ENCODE results near the gene CERS2.
"Not testable (repeated sequence)": the region's sequence is repeated elsewhere in the genome, so short reads cannot be mapped to it uniquely, and the experiment has no call there.

Gene CERS2

DNA sequence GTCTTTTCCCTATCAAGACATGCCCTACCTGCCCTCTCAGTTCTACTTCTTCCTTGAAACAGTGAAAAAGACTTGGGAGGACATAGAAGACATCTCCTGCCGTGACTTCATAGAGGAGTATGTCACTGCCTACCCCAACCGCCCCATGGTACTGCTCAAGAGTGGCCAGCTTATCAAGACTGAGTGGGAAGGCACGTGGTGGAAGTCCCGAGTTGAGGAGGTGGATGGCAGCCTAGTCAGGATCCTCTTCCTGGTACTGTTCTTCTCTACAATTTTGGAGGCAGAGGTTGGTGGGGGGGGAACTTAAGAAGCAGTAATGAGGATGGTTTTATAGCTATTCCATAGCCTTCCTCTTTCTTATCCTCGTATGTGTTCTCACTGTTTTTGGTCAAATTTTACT, 29.8 kb downstream of the CERS2 start:
- Histone ChIP-seq H3K27ac (ENCODE audit: low read depth, low read length, severe bottlenecking) (no peak overlapping the region), H3K36me3 (ENCODE audit: control insufficient read depth, insufficient read depth, low read length) (peaks cover 92% of the 10 kb centered on the region), H3K4me1 (ENCODE audit: control insufficient read depth, insufficient read depth, low read length, poor library complexity, severe bottlenecking) (no peaks in the 10 kb centered on the region), H3K9me3 (ENCODE audit: control insufficient read depth, low read length) (no peaks in the 10 kb centered on the region), H3K4me3 (ENCODE audit: extremely low read depth, insufficient read depth, low read length, poor library complexity, severe bottlenecking) (no peak overlapping the region)
- WGBS, 2 experiments (ENCODE audit: insufficient coverage in 2 of 2), result 89 to 98% methylated on average over 3 to 4 of the region's 5 CpGs

GRCh38 chr1:150931773-150932172, 42.9 kb downstream of the CERS2 start:
- peaks cover 81% of the 10 kb centered on the region for H3K36me3 ChIP-seq (ENCODE audit: control insufficient read depth, insufficient read depth, low read length)

GRCh38 chr1:150928775-150929174, 45.9 kb downstream of the CERS2 start:
- H3K27ac ChIP-seq (ENCODE audit: low read depth, low read length, severe bottlenecking); H3K4me1 ChIP-seq (ENCODE audit: control insufficient read depth, insufficient read depth, low read length, poor library complexity, severe bottlenecking); H3K4me3 ChIP-seq (ENCODE audit: extremely low read depth, insufficient read depth, low read length, poor library complexity, severe bottlenecking); H3K9me3 ChIP-seq (ENCODE audit: control insufficient read depth, low read length): not testable (repeated sequence)
- WGBS, 2 experiments (ENCODE audit: insufficient coverage in 2 of 2), result no CpG with 5 or more reads among the region's 6 CpGs
- H3K36me3 ChIP-seq (ENCODE audit: control insufficient read depth, insufficient read depth, low read length), result peaks cover 62% of the 10 kb centered on the region

More at GRCh38 chr1:150931773-150932172, 42.9 kb downstream of the CERS2 start:
- H3K4me3 ChIP-seq (ENCODE audit: extremely low read depth, insufficient read depth, low read length, poor library complexity, severe bottlenecking), result no peak overlapping the region
- no peak overlapping the region for H3K27ac ChIP-seq (ENCODE audit: low read depth, low read length, severe bottlenecking)
- peaks cover 5% of the 10 kb centered on the region for H3K9me3 ChIP-seq (ENCODE audit: control insufficient read depth, low read length)
- peaks cover 3% of the 10 kb centered on the region for H3K4me1 ChIP-seq (ENCODE audit: control insufficient read depth, insufficient read depth, low read length, poor library complexity, severe bottlenecking)
- WGBS, 2 experiments (ENCODE audit: insufficient coverage in 2 of 2), result 80% methylated on average over 1 of the region's 1 CpG; no CpG with 5 or more reads in 1 of the 2 experiments

- peaks cover 5% of the 10 kb centered on the region for H3K9me3 ChIP-seq (ENCODE audit: control insufficient read depth, low read length)
- H3K27ac ChIP-seq (ENCODE audit: low read depth, low read length, severe bottlenecking), result no peak overlapping the region
- peaks cover 3% of the 10 kb centered on the region for H3K4me1 ChIP-seq (ENCODE audit: control insufficient read depth, insufficient read depth, low read length, poor library complexity, severe bottlenecking)
- H3K4me3 ChIP-seq (ENCODE audit: extremely low read depth, insufficient read depth, low read length, poor library complexity, severe bottlenecking), result no peak overlapping the region
- 100% methylated on average over 1 of the region's 3 CpGs; no CpG with 5 or more reads in 1 of the 2 experiments for WGBS, 2 experiments (ENCODE audit: insufficient coverage in 2 of 2)
- H3K36me3 ChIP-seq (ENCODE audit: control insufficient read depth, insufficient read depth, low read length), result peaks cover 58% of the 10 kb centered on the region
These were observed 46.3 kb downstream of the CERS2 start for GRCh38 chr1:150928286-150928685.

DNA sequence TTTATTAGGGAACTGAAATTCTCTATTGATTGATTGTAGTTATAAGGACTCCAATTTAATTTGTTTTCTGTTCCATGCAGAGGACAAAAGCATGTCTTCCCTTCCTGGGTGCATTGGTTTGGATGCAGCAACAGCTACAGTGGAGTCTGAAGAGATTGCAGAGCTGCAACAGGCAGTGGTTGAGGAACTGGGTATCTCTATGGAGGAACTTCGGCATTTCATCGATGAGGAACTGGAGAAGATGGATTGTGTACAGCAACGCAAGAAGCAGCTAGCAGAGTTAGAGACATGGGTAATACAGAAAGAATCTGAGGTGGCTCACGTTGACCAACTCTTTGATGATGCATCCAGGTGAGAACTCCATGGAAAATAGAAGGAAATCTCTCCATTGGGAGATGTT, 47.0 kb downstream of the CERS2 start:
- H3K4me3 ChIP-seq (ENCODE audit: extremely low read depth, insufficient read depth, low read length, poor library complexity, severe bottlenecking), result no peak overlapping the region
- WGBS, 2 experiments (ENCODE audit: insufficient coverage in 2 of 2), result 94 to 100% methylated on average over 4 of the region's 4 CpGs
- no peak overlapping the region for H3K27ac ChIP-seq (ENCODE audit: low read depth, low read length, severe bottlenecking)
- H3K36me3 ChIP-seq (ENCODE audit: control insufficient read depth, insufficient read depth, low read length), result peaks cover 52% of the 10 kb centered on the region
- peaks cover 5% of the 10 kb centered on the region for H3K9me3 ChIP-seq (ENCODE audit: control insufficient read depth, low read length)
- peaks cover 3% of the 10 kb centered on the region for H3K4me1 ChIP-seq (ENCODE audit: control insufficient read depth, insufficient read depth, low read length, poor library complexity, severe bottlenecking)

- peaks cover 3% of the 10 kb centered on the region for H3K4me1 ChIP-seq (ENCODE audit: control insufficient read depth, insufficient read depth, low read length, poor library complexity, severe bottlenecking)
- peak within 1 kb of the TSS; percentile 71 for H3K4me3 ChIP-seq (ENCODE audit: extremely low read depth, insufficient read depth, low read length, poor library complexity, severe bottlenecking)
- WGBS, 2 experiments (ENCODE audit: insufficient coverage in 2 of 2), result 0% methylated on average over 27 to 30 of the region's 39 CpGs
- H3K27ac ChIP-seq (ENCODE audit: low read depth, low read length, severe bottlenecking), result peak within 1 kb of the TSS; percentile 85
- H3K9me3 ChIP-seq (ENCODE audit: control insufficient read depth, low read length), result no peaks in the 10 kb centered on the region
- H3K36me3 ChIP-seq (ENCODE audit: control insufficient read depth, insufficient read depth, low read length), result peaks cover 38% of the 10 kb centered on the region
These were observed 48.4 kb downstream of the CERS2 start, which contains the start of gene SETDB1 for GRCh38 chr1:150926097-150926741. Gene SETDB1 (plus strand): TSS chr1:150926363. CDS start chr1:150927715, 1,352 bp downstream.

- peaks cover 3% of the 10 kb centered on the region for H3K4me1 ChIP-seq (ENCODE audit: control insufficient read depth, insufficient read depth, low read length, poor library complexity, severe bottlenecking)
- peaks cover 27% of the 10 kb centered on the region for H3K36me3 ChIP-seq (ENCODE audit: control insufficient read depth, insufficient read depth, low read length)
- H3K27ac ChIP-seq (ENCODE audit: low read depth, low read length, severe bottlenecking), result no peak overlapping the region
- no peak overlapping the region for H3K4me3 ChIP-seq (ENCODE audit: extremely low read depth, insufficient read depth, low read length, poor library complexity, severe bottlenecking)
- no peaks in the 10 kb centered on the region for H3K9me3 ChIP-seq (ENCODE audit: control insufficient read depth, low read length)
- WGBS, 2 experiments (ENCODE audit: insufficient coverage in 2 of 2), result 95 to 96% methylated on average over 12 to 14 of the region's 23 CpGs
These were observed 49.6 kb downstream of the CERS2 start for GRCh38 chr1:150925080-150925479.

DNA sequence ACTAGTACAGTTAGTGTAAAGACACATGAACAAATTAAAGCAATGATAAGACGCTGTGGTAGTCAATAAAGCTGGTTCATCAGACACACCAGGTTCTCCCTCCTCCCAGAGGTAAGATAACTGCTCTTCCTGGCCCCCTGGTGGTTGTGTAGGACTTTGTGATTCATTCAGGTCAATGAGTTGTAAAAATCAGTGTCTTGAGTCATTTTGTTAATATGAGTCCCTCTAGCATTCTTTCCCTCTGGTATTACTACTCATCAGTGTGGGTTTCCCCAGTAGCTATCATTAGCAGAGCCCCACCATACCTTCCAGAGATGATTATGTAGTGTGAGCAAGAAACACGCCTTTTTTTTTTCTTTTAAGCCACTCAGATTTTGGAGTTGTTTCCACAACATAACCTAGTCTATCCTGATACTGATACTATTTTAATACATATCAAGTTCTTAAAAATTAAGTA, 52.1 kb downstream of the CERS2 start:
- peaks cover 5% of the 10 kb centered on the region for H3K36me3 ChIP-seq (ENCODE audit: control insufficient read depth, insufficient read depth, low read length)
- no peak overlapping the region for H3K4me3 ChIP-seq (ENCODE audit: extremely low read depth, insufficient read depth, low read length, poor library complexity, severe bottlenecking)
- H3K4me1 ChIP-seq (ENCODE audit: control insufficient read depth, insufficient read depth, low read length, poor library complexity, severe bottlenecking), result peaks cover 3% of the 10 kb centered on the region
- H3K9me3 ChIP-seq (ENCODE audit: control insufficient read depth, low read length), result no peaks in the 10 kb centered on the region
- WGBS, 2 experiments (ENCODE audit: insufficient coverage in 2 of 2), result 0% methylated on average over 1 of the region's 2 CpGs; no CpG with 5 or more reads in 1 of the 2 experiments
- H3K27ac ChIP-seq (ENCODE audit: low read depth, low read length, severe bottlenecking), result no peak overlapping the region

GRCh38 chr1:150917387-150917786, 57.2 kb downstream of the CERS2 start:
- 90 to 97% methylated on average over 4 to 6 of the region's 7 CpGs for WGBS, 2 experiments (ENCODE audit: insufficient coverage in 2 of 2)
- Histone ChIP-seq H3K9me3 (ENCODE audit: control insufficient read depth, low read length) (no peaks in the 10 kb centered on the region), H3K4me3 (ENCODE audit: extremely low read depth, insufficient read depth, low read length, poor library complexity, severe bottlenecking) (no peak overlapping the region), H3K4me1 (ENCODE audit: control insufficient read depth, insufficient read depth, low read length, poor library complexity, severe bottlenecking) (no peaks in the 10 kb centered on the region), H3K27ac (ENCODE audit: low read depth, low read length, severe bottlenecking) (no peak overlapping the region), H3K36me3 (ENCODE audit: control insufficient read depth, insufficient read depth, low read length) (no peaks in the 10 kb centered on the region)

All from mesodermal cell (in vitro differentiated cells).